Urinary bladder (tissue), 4 donors: ENCODE data around the gene SH3RF1. TPM values are rescaled to one million over a fixed set of nuclear protein-coding genes. Genes with fewer than 3 reads are reported as not detected.

Experiments
- DNase-seq: peaks from one replicate; pipeline ENCODE4 v3.0.0-alpha.2; 2015; ENCODE audit errors: extremely low spot score
- H3K27ac ChIP-seq: one replicate; pipeline ENCODE4 v1.5.1; 2013; ENCODE audit warnings: low read depth, mild to moderate bottlenecking, moderate library complexity
- H3K36me3 ChIP-seq: one replicate; pipeline ENCODE4 v1.6.1; 2013; ENCODE audit warnings: mild to moderate bottlenecking, moderate library complexity; ENCODE audit not compliant: insufficient read depth
- H3K4me1 ChIP-seq: one replicate; pipeline ENCODE4 v1.6.1; 2013; ENCODE audit warnings: mild to moderate bottlenecking, moderate library complexity; ENCODE audit not compliant: insufficient read depth
- H3K4me3 ChIP-seq: one replicate; pipeline ENCODE4 v1.5.1; 2013; ENCODE audit warnings: low read depth, low read length
- WGBS: extraction: QIAGEN DNeasy Blood & Tissue Kit; methylation state at CpG from one replicate; pipeline ENCODE4 v1.1.7; 2013; 5-methylcytosine and 5-hydroxymethylcytosine counted together
- polyA plus RNA-seq: library from polyadenylated mRNA; stranded (reverse); fragments of 200-250 nt; gene quantifications from one replicate; pipeline ENCODE4 v1.2.3, GENCODE V29; 2013
- total RNA-seq: library from RNA; depleted of rRNA; stranded (reverse); fragments of >200 nt; gene quantifications from one replicate; pipeline ENCODE4 v1.2.3, GENCODE V29; 2014
- donor health status: healthy with polysubstance abuse.
- donor health status: healthy.

The SH3RF1 gene
- total and polyA plus RNA-seq, 2 donors = 7.7 to 11.1 TPM

- Histone ChIP-seq H3K27ac (no peak overlapping the region), H3K4me1 (peaks cover 1% of the 10 kb centered on the region), H3K4me3 (no peak overlapping the region), H3K36me3 (peaks cover 4% of the 10 kb centered on the region)
- 92% methylated on average over 2 of the region's 2 CpGs for WGBS
- DNase-seq = no peak
Observed at GRCh38 chr4:169120624-169121023, 150.1 kb downstream of the SH3RF1 start.

- Histone ChIP-seq H3K4me3 (no peak overlapping the region), H3K4me1 (no peaks in the 10 kb centered on the region), H3K36me3 (peaks cover 4% of the 10 kb centered on the region), H3K27ac (no peak overlapping the region)
- DNase-seq = no peak
- WGBS = 88% methylated on average over 3 of the region's 3 CpGs
Observed at GRCh38 chr4:169119536-169119935, 151.2 kb downstream of the SH3RF1 start.

GRCh38 chr4:169117591-169118081 lies 153.1 kb downstream of the SH3RF1 start:
- no peak overlapping the region for H3K27ac ChIP-seq
- H3K36me3 ChIP-seq = peaks cover 4% of the 10 kb centered on the region
- H3K4me3 ChIP-seq = no peak overlapping the region
- WGBS = 90% methylated on average over 7 of the region's 7 CpGs
- DNase-seq = no peak
- no peaks in the 10 kb centered on the region for H3K4me1 ChIP-seq

GRCh38 chr4:169116270-169116901 lies 154.4 kb downstream of the SH3RF1 start:
- no peak for DNase-seq
- Histone ChIP-seq H3K4me3 (no peak overlapping the region), H3K36me3 (peaks cover 4% of the 10 kb centered on the region), H3K27ac (no peak overlapping the region), H3K4me1 (no peaks in the 10 kb centered on the region)
- WGBS = 94% methylated on average over 12 of the region's 12 CpGs

GRCh38 chr4:169115897-169116254 lies 154.9 kb downstream of the SH3RF1 start:
- H3K4me3 ChIP-seq = no peak overlapping the region
- no peak overlapping the region for H3K27ac ChIP-seq
- WGBS = 63% methylated on average over 4 of the region's 4 CpGs
- no peak for DNase-seq
- peaks cover 4% of the 10 kb centered on the region for H3K36me3 ChIP-seq
- H3K4me1 ChIP-seq = no peaks in the 10 kb centered on the region

GRCh38 chr4:169115144-169115896 lies 155.4 kb downstream of the SH3RF1 start:
- no peak overlapping the region for H3K27ac ChIP-seq

GRCh38 chr4:169114341-169114974 lies 156.3 kb downstream of the SH3RF1 start:
- Histone ChIP-seq H3K4me1 (no peaks in the 10 kb centered on the region), H3K4me3 (no peak overlapping the region), H3K36me3 (peaks cover 6% of the 10 kb centered on the region), H3K27ac (no peak overlapping the region)
- no peak for DNase-seq
- 83% methylated on average over 3 of the region's 3 CpGs for WGBS

More at GRCh38 chr4:169115144-169115896, 155.4 kb downstream of the SH3RF1 start:
- Histone ChIP-seq H3K4me1 (no peaks in the 10 kb centered on the region), H3K4me3 (no peak overlapping the region), H3K36me3 (peaks cover 7% of the 10 kb centered on the region)
- no peak for DNase-seq
- WGBS = 93% methylated on average over 6 of the region's 6 CpGs

GRCh38 chr4:169110633-169111032 lies 160.1 kb downstream of the SH3RF1 start:
- no peak for DNase-seq
- Histone ChIP-seq H3K27ac (no peak overlapping the region), H3K4me3 (no peak overlapping the region), H3K4me1 (no peaks in the 10 kb centered on the region), H3K36me3 (peaks cover 5% of the 10 kb centered on the region)
- 98% methylated on average over 4 of the region's 4 CpGs for WGBS

GRCh38 chr4:169109035-169109675 lies 161.6 kb downstream of the SH3RF1 start:
- Histone ChIP-seq H3K27ac (no peak overlapping the region), H3K4me1 (no peaks in the 10 kb centered on the region), H3K36me3 (peaks cover 5% of the 10 kb centered on the region), H3K4me3 (no peak overlapping the region)
- no peak for DNase-seq
- WGBS = 72% methylated on average over 2 of the region's 2 CpGs

- no peak overlapping the region for H3K4me3 ChIP-seq
- H3K36me3 ChIP-seq = peaks cover 5% of the 10 kb centered on the region
- no peak for DNase-seq
- H3K4me1 ChIP-seq = no peaks in the 10 kb centered on the region
- H3K27ac ChIP-seq = no peak overlapping the region
- 97% methylated on average over 4 of the region's 4 CpGs for WGBS
Observed at GRCh38 chr4:169108303-169108702, 162.5 kb downstream of the SH3RF1 start.

- Histone ChIP-seq H3K4me3 (no peak overlapping the region), H3K4me1 (no peaks in the 10 kb centered on the region), H3K27ac (no peak overlapping the region), H3K36me3 (peaks cover 8% of the 10 kb centered on the region)
- DNase-seq = no peak
- WGBS = 80% methylated on average over 2 of the region's 2 CpGs
Observed at GRCh38 chr4:169107528-169107927, 163.2 kb downstream of the SH3RF1 start.

- H3K27ac ChIP-seq = no peak overlapping the region
- 95% methylated on average over 16 of the region's 16 CpGs for WGBS
- DNase-seq = no peak
Observed at GRCh38 chr4:169106696-169107229, 164.0 kb downstream of the SH3RF1 start.

GRCh38 chr4:169105620-169106019 lies 165.1 kb downstream of the SH3RF1 start:
- Histone ChIP-seq H3K4me1 (no peaks in the 10 kb centered on the region), H3K36me3 (peaks cover 8% of the 10 kb centered on the region), H3K27ac (no peak overlapping the region), H3K4me3 (no peak overlapping the region)
- 95% methylated on average over 6 of the region's 6 CpGs for WGBS
- no peak for DNase-seq

More at GRCh38 chr4:169106696-169107229, 164.0 kb downstream of the SH3RF1 start:
- Histone ChIP-seq H3K4me1 (no peaks in the 10 kb centered on the region), H3K4me3 (no peak overlapping the region), H3K36me3 (peaks cover 8% of the 10 kb centered on the region)
